Esophagus squamous epithelium (tissue), 5 donors: Measurements from ENCODE around the gene FRMPD4. TPM values are rescaled to one million over a fixed set of nuclear protein-coding genes. Genes with fewer than 3 reads are reported as not detected.

Experiments used
- DNase-seq: peaks from one replicate; lab custom pipeline; 2025; lab: John Stamatoyannopoulos, UW
- H3K27ac ChIP-seq, 4 donors: fragments of 200-600 bp; sonication (generic); one replicate each; pipeline ENCODE4 v1.5.1; 2016 to 2019; ENCODE audit warnings: mild to moderate bottlenecking in 1 of 4
- H3K27me3 ChIP-seq, 4 donors: fragments of 200-600 bp; sonication (generic); 1 replicate in 3 of 4; 2 replicates in 1 of 4; pipeline versions ENCODE4 v1.5.1 to v1.6.0; 2017 to 2021; ENCODE audit warnings: antibody characterized with exemption in 1 of 4
- H3K36me3 ChIP-seq, 3 donors: fragments of 200-600 bp; sonication (generic); one replicate each; pipeline ENCODE4 v1.5.1; 2016 to 2019
- H3K4me1 ChIP-seq, 3 donors: fragments of 200-600 bp; sonication (generic); one replicate each; pipeline ENCODE4 v1.5.1; 2017 to 2019
- H3K4me3 ChIP-seq, 4 donors: fragments of 200-600 bp; sonication (generic); 1 replicate in 3 of 4; 2 replicates in 1 of 4; pipeline ENCODE4 v1.5.1; 2016 to 2019; ENCODE audit warnings: mild to moderate bottlenecking in 2 of 4, moderate library complexity in 1 of 4
- H3K9me3 ChIP-seq, 3 donors: fragments of 200-600 bp; sonication (generic); one replicate each; pipeline ENCODE4 v1.5.1; 2016 to 2019
- CTCF ChIP-seq, 6 experiments: fragments of 450-650 bp in 4 of 6; fragments of 200-600 bp in 2 of 6; sonication (generic) in 2 of 6; IDR thresholded peaks; one replicate each; pipeline ENCODE4 v1.5.1; 2016 to 2019; ENCODE audit warnings: antibody characterized with exemption in 6 of 6, mild to moderate bottlenecking in 4 of 6, moderate library complexity in 4 of 6
- POLR2A ChIP-seq, 4 donors: fragments of 450-650 bp; IDR thresholded peaks; one replicate each; pipeline ENCODE4 v1.6.1; 2017; ENCODE audit warnings: antibody characterized with exemption in 4 of 4, mild to moderate bottlenecking in 4 of 4, moderate library complexity in 3 of 4
- WGBS, 2 donors: methylation state at CpG; one replicate each; pipeline ENCODE4 v1.1.5; 2018; 5-methylcytosine and 5-hydroxymethylcytosine counted together
- intact Hi-C: fragments of 100-400 bp; cut with DNase I; formaldehyde crosslinking; loops from one replicate; pipeline ENCODE4 v1.15.0; 2022
- total RNA-seq, 4 donors: library from RNA; depleted of rRNA; stranded (reverse); fragments of >200 nt; gene quantifications; one replicate each; pipeline ENCODE4 v1.1.0, GENCODE V29; 2016
- donor health status: DM: yes; HTN: yes; CAD: no.

The FRMPD4 gene
- total RNA-seq, 4 donors from 2014 or later, result under 0.01 to 0.06 TPM; not detected in 2

- WGBS, 2 donors, result 73 to 89% methylated on average over 1 to 2 of the region's 3 CpGs
- TF ChIP-seq POLR2A (IDR thresholded peaks at IDR 0.05) (no peak), CTCF (IDR thresholded peaks at IDR 0.05) (no peak)
- intact Hi-C loops, result no loop called here
- no peaks in the 10 kb centered on the region for H3K36me3 ChIP-seq
- H3K27ac ChIP-seq, result no peak overlapping the region
- H3K9me3 ChIP-seq, result peaks cover 0 to 12% (median 0%) of the 10 kb centered on the region in 3 donors
- no peaks in the 10 kb centered on the region for H3K4me1 ChIP-seq
- H3K4me3 ChIP-seq, result no peak overlapping the region
- DNase-seq, result no peak
- no peaks in the 10 kb centered on the region for H3K27me3 ChIP-seq
Observed at GRCh38 chrX:12128017-12128416, 10.3 kb upstream of the FRMPD4 start.

- Histone ChIP-seq H3K36me3 (no peaks in the 10 kb centered on the region), H3K27ac (no peak overlapping the region), H3K4me1 (no peaks in the 10 kb centered on the region), H3K9me3 (no peaks in the 10 kb centered on the region), H3K27me3 (peaks cover 0 to 17% (median 0%) of the 10 kb centered on the region in 4 donors), H3K4me3 (peak overlapping the region in 2 of 4 donors; percentile 33 to 51)
- no peak for TF ChIP-seq POLR2A (IDR thresholded peaks at IDR 0.05)
- no peak for TF ChIP-seq CTCF (IDR thresholded peaks at IDR 0.05)
- intact Hi-C loops, result no loop called here
- WGBS, 2 donors, result 0 to 17% methylated on average over 3 to 9 of the region's 24 CpGs
- DNase-seq, result no peak
Observed at GRCh38 chrX:12137951-12138360, 317 bp upstream of the FRMPD4 start.

GRCh38 chrX:12139934-12140611 lies 1.8 kb downstream of the FRMPD4 start:
- peaks cover 0 to 17% (median 0%) of the 10 kb centered on the region in 4 donors for H3K27me3 ChIP-seq
- H3K4me1 ChIP-seq, result no peaks in the 10 kb centered on the region
- H3K4me3 ChIP-seq, result no peak overlapping the region
- H3K27ac ChIP-seq, result no peak overlapping the region
- intact Hi-C loops, result no loop called here
- no peaks in the 10 kb centered on the region for H3K36me3 ChIP-seq
- DNase-seq, result no peak
- no peak for TF ChIP-seq CTCF (IDR thresholded peaks at IDR 0.05)
- TF ChIP-seq POLR2A (IDR thresholded peaks at IDR 0.05), result no peak
- WGBS, 2 donors, result 73 to 89% methylated on average over 3 to 4 of the region's 4 CpGs
- no peaks in the 10 kb centered on the region for H3K9me3 ChIP-seq

- TF ChIP-seq POLR2A (IDR thresholded peaks at IDR 0.05) (no peak), CTCF (IDR thresholded peaks at IDR 0.05) (no peak)
- Histone ChIP-seq H3K36me3 (no peaks in the 10 kb centered on the region), H3K27me3 (peaks cover 0 to 17% (median 0%) of the 10 kb centered on the region in 4 donors), H3K4me3 (no peak overlapping the region), H3K4me1 (no peaks in the 10 kb centered on the region), H3K27ac (no peak overlapping the region), H3K9me3 (no peaks in the 10 kb centered on the region)
- intact Hi-C loops, result no loop called here
- no peak for DNase-seq
- WGBS, 2 donors, result 71 to 75% methylated on average over 2 to 3 of the region's 3 CpGs
Observed at GRCh38 chrX:12141511-12141910, 3.2 kb downstream of the FRMPD4 start.

- TF ChIP-seq POLR2A (IDR thresholded peaks at IDR 0.05) (no peak), CTCF (IDR thresholded peaks at IDR 0.05) (no peak)
- H3K4me1 ChIP-seq, result no peaks in the 10 kb centered on the region
- H3K27me3 ChIP-seq, result peaks cover 0 to 16% (median 0%) of the 10 kb centered on the region in 4 donors
- no peaks in the 10 kb centered on the region for H3K36me3 ChIP-seq
- no peaks in the 10 kb centered on the region for H3K9me3 ChIP-seq
- DNase-seq, result no peak
- no peak overlapping the region for H3K27ac ChIP-seq
- intact Hi-C loops, result no loop called here
- WGBS, 2 donors, result 74 to 83% methylated on average over 4 of the region's 4 CpGs
- H3K4me3 ChIP-seq, result no peak overlapping the region
Observed at GRCh38 chrX:12142661-12143060, 4.4 kb downstream of the FRMPD4 start.
